ENCODE results near the gene FSTL3.

The FSTL3 gene

GRCh38 chr19:645912-646778 is 30.0 kb upstream of the FSTL3 start:
- no peak for DNase-seq

GRCh38 chr19:646779-647565 is 29.2 kb upstream of the FSTL3 start:
- no peak for DNase-seq

GRCh38 chr19:647566-648284 is 28.5 kb upstream of the FSTL3 start:
- no peak for DNase-seq

- DNase-seq, result no peak
These were observed 27.9 kb upstream of the FSTL3 start for GRCh38 chr19:648305-648704.

GRCh38 chr19:648904-649801 is 27.0 kb upstream of the FSTL3 start:
- DNase-seq, result no peak

- no peak for DNase-seq
These were observed 26.1 kb upstream of the FSTL3 start for GRCh38 chr19:650121-650520.

GRCh38 chr19:651114-651818 is 24.9 kb upstream of the FSTL3 start:
- DNase-seq, result no peak

GRCh38 chr19:651991-652390 is 24.2 kb upstream of the FSTL3 start:
- DNase-seq, result no peak

GRCh38 chr19:652467-653389 is 23.5 kb upstream of the FSTL3 start:
- no peak for DNase-seq

- no peak for DNase-seq
These were observed 22.8 kb upstream of the FSTL3 start for GRCh38 chr19:653425-653824.

GRCh38 chr19:655691-656090 is 20.5 kb upstream of the FSTL3 start:
- DNase-seq, result no peak

- DNase-seq, result no peak
These were observed 19.2 kb upstream of the FSTL3 start for GRCh38 chr19:656751-657559.

GRCh38 chr19:657611-658010 is 18.6 kb upstream of the FSTL3 start:
- DNase-seq, result no peak

GRCh38 chr19:658059-658839 is 17.9 kb upstream of the FSTL3 start:
- DNase-seq, result no peak

GRCh38 chr19:658916-659839 is 17.0 kb upstream of the FSTL3 start:
- no peak for DNase-seq

- no peak for DNase-seq
These were observed 15.3 kb upstream of the FSTL3 start for GRCh38 chr19:660793-661426.

Data from NCI-H2171 (cell line).